Gastroesophageal sphincter (tissue), 4 donors: ENCODE data around the gene IPO4. TPM values are rescaled to one million over a fixed set of nuclear protein-coding genes. Genes with fewer than 3 reads are reported as not detected.

ENCODE experiments used
- ATAC-seq: fragments of 150-250 bp; one replicate; pipeline ENCODE4 v1.9.1; 2016; ENCODE audit warnings: mild to moderate bottlenecking, moderate library complexity
- H3K27ac ChIP-seq, 4 donors: fragments of 200-600 bp; sonication (generic) in 3 of 4; 1 replicate in 3 of 4; 2 replicates in 1 of 4; pipeline ENCODE4 v1.5.1; 2016 to 2019
- H3K27me3 ChIP-seq: fragments of 200-600 bp; sonication (generic); one replicate; pipeline ENCODE4 v1.5.1; 2019
- H3K36me3 ChIP-seq, 2 donors: fragments of 200-600 bp; sonication (generic); one replicate each; pipeline ENCODE4 v1.5.1; 2019; ENCODE audit warnings: control low read depth in 1 of 2
- H3K4me1 ChIP-seq, 3 donors: fragments of 200-600 bp; sonication (generic); 1 replicate in 2 of 3; 2 replicates in 1 of 3; pipeline ENCODE4 v1.5.1; 2016 to 2019; ENCODE audit warnings: control low read depth in 2 of 3
- H3K4me3 ChIP-seq, 2 donors: fragments of 200-600 bp; sonication (generic); one replicate each; pipeline ENCODE4 v1.5.1; 2019; ENCODE audit warnings: mild to moderate bottlenecking in 1 of 2, moderate library complexity in 1 of 2
- H3K9me3 ChIP-seq, 3 donors: fragments of 200-600 bp; sonication (generic); one replicate each; pipeline ENCODE4 v1.5.1; 2017 to 2019; ENCODE audit warnings: control low read depth in 2 of 3
- EP300 ChIP-seq: sonication (generic); formaldehyde crosslinking; IDR thresholded peaks from one replicate; pipeline ENCODE4 v1.6.1; 2017; ENCODE audit warnings: antibody characterized with exemption, mild to moderate bottlenecking
- POLR2A ChIP-seq, 2 donors: fragments of 450-650 bp; IDR thresholded peaks; one replicate each; pipeline ENCODE4 v1.6.1; 2017; ENCODE audit warnings: antibody characterized with exemption in 2 of 2, mild to moderate bottlenecking in 2 of 2, moderate library complexity in 1 of 2
- POLR2AphosphoS5 ChIP-seq: sonication (generic); formaldehyde crosslinking; IDR thresholded peaks from one replicate; pipeline ENCODE4 v1.6.1; 2017; ENCODE audit warnings: antibody characterized with exemption
- WGBS, 2 donors: methylation state at CpG; one replicate each; pipeline ENCODE4 v1.1.5; 2018; ENCODE audit warnings: low coverage in 1 of 2; 5-methylcytosine and 5-hydroxymethylcytosine counted together
- total RNA-seq, 4 donors: library from RNA; depleted of rRNA; stranded (reverse); fragments of >200 nt; gene quantifications; one replicate each; pipeline ENCODE4 v1.1.0, GENCODE V29; 2016
- TF ChIP-seq, protein P1 (sequence below), 4 experiments: fragments of 200-600 bp in 2 of 4; fragments of 450-650 bp in 2 of 4; sonication (generic) in 1 of 4; IDR thresholded peaks; one replicate each; pipeline ENCODE4 v1.5.1; 2017 to 2019; ENCODE audit warnings: antibody characterized with exemption in 4 of 4, mild to moderate bottlenecking in 2 of 4, moderate library complexity in 2 of 4

The IPO4 gene
- total RNA-seq, 4 donors from 2014 or later, result 16.8 to 31.6 (median 27.0) TPM

- Histone ChIP-seq H3K9me3 (no peaks in the 10 kb centered on the region), H3K27ac (no peak overlapping the region), H3K4me3 (no peak overlapping the region), H3K27me3 (no peaks in the 10 kb centered on the region), H3K4me1 (peaks cover 0 to 46% (median 21%) of the 10 kb centered on the region in 3 donors), H3K36me3 (peaks cover 0 to 67% of the 10 kb centered on the region in 2 donors)
- WGBS, 2 donors, result 81% methylated on average over 4 of the region's 9 CpGs; no CpG with 5 or more reads in 1 of the 2 donors
- no peak for ATAC-seq
- TF ChIP-seq POLR2AphosphoS5 (no peak), POLR2A (IDR thresholded peaks at IDR 0.05) (no peak), EP300 (no peak)
- TF ChIP-seq, protein P1, sequence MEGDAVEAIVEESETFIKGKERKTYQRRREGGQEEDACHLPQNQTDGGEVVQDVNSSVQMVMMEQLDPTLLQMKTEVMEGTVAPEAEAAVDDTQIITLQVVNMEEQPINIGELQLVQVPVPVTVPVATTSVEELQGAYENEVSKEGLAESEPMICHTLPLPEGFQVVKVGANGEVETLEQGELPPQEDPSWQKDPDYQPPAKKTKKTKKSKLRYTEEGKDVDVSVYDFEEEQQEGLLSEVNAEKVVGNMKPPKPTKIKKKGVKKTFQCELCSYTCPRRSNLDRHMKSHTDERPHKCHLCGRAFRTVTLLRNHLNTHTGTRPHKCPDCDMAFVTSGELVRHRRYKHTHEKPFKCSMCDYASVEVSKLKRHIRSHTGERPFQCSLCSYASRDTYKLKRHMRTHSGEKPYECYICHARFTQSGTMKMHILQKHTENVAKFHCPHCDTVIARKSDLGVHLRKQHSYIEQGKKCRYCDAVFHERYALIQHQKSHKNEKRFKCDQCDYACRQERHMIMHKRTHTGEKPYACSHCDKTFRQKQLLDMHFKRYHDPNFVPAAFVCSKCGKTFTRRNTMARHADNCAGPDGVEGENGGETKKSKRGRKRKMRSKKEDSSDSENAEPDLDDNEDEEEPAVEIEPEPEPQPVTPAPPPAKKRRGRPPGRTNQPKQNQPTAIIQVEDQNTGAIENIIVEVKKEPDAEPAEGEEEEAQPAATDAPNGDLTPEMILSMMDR (IDR thresholded peaks at IDR 0.05), result no peak
Observed at GRCh38 chr14:24150061-24150460, 38.6 kb downstream of the IPO4 start.

DNA sequence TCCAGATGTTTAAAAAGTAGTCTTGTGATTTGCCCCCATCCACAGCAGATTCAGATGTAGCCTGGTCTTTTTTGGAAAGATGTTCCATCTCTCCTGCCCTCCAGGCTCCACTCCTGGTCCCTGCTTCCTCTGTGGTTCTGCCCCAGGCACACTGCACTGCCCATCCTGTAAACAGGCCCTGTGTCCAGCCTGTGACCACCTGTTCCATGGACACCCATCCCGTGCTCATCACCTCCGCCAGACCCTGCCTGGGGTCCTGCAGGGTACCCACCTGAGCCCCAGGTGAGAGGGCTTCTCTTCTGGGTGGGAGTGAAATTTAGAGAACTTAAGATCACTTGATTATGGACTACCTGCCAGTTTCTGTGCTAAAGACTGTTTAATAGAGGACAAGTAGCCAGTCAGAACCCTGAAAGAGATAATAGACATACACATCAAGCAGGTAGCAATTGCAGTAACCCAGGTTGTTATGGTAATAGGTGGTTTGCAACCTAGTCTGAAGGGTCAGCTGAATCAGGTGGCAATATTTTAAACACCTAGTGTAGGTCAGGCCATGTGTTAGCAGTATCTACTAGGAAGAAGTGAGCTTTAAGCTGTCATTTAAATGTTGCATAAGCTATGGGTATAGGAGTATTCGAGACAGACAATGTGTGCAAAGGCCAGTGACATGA, 39.2 kb downstream of the IPO4 start:
- Histone ChIP-seq H3K9me3 (no peaks in the 10 kb centered on the region), H3K36me3 (peaks cover 0 to 61% of the 10 kb centered on the region in 2 donors)
- WGBS, 2 donors, result 100% methylated on average over 1 of the region's 3 CpGs; no CpG with 5 or more reads in 1 of the 2 donors

GRCh38 chr14:24147761-24148428, 40.7 kb downstream of the IPO4 start:
- peaks cover 0 to 61% (median 21%) of the 10 kb centered on the region in 3 donors for H3K4me1 ChIP-seq
- WGBS, 2 donors, result 6 to 10% methylated on average over 2 to 9 of the region's 29 CpGs
- peaks cover 0 to 46% of the 10 kb centered on the region in 2 donors for H3K36me3 ChIP-seq
- H3K27me3 ChIP-seq, result no peaks in the 10 kb centered on the region
- TF ChIP-seq, protein P1 (IDR thresholded peaks at IDR 0.05), result no peak
- TF ChIP-seq EP300, result no peak
- TF ChIP-seq POLR2AphosphoS5, result no peak
- no peak for TF ChIP-seq POLR2A (IDR thresholded peaks at IDR 0.05)
- no peak for ATAC-seq
- H3K9me3 ChIP-seq, result no peaks in the 10 kb centered on the region
- peak overlapping the region; percentile 69 to 92 for H3K4me3 ChIP-seq
- peak overlapping the region; percentile 78 to 98 (median 91) for H3K27ac ChIP-seq

More for the DNA sequence above, 39.2 kb downstream of the IPO4 start:
- H3K27ac ChIP-seq, result no peak overlapping the region
- no peaks in the 10 kb centered on the region for H3K27me3 ChIP-seq
- H3K4me1 ChIP-seq, result peaks cover 0 to 50% (median 21%) of the 10 kb centered on the region in 3 donors
- H3K4me3 ChIP-seq, result no peak overlapping the region
- no peak for ATAC-seq
- TF ChIP-seq, protein P1 (IDR thresholded peaks at IDR 0.05), result no peak
- TF ChIP-seq POLR2AphosphoS5 (no peak), EP300 (no peak), POLR2A (IDR thresholded peaks at IDR 0.05) (no peak)

GRCh38 chr14:24146978-24147760, 41.4 kb downstream of the IPO4 start, which contains the start of gene RNF31:
Gene RNF31 (plus strand): TSS chr14:24147498. CDS start chr14:24147699, 201 bp downstream.
- H3K36me3 ChIP-seq, result peaks cover 0 to 38% of the 10 kb centered on the region in 2 donors
- H3K27ac ChIP-seq, result peak within 1 kb of the TSS; percentile 78 to 98 (median 91)
- H3K9me3 ChIP-seq, result no peaks in the 10 kb centered on the region
- peak; percentile 96 for ATAC-seq
- H3K27me3 ChIP-seq, result no peaks in the 10 kb centered on the region
- H3K4me3 ChIP-seq, result peak within 1 kb of the TSS; percentile 69 to 92
- TF ChIP-seq POLR2A (IDR thresholded peaks at IDR 0.05), result peak; percentile 25 to 47
- TF ChIP-seq, protein P1 (IDR thresholded peaks at IDR 0.05), result no peak
- peak; percentile 81 for TF ChIP-seq POLR2AphosphoS5
- 0% methylated on average over 20 of the region's 57 CpGs for WGBS, 2 donors
- H3K4me1 ChIP-seq, result peaks cover 0 to 68% (median 22%) of the 10 kb centered on the region in 3 donors
